Measurements from ENCODE around the gene DOCK9.

DOCK9 gene

GRCh38 chr13:98828614-98829013, 149.2 kb downstream of the DOCK9 start:
- H3K4me1 ChIP-seq (ENCODE audit: control insufficient read depth, insufficient read depth, low read depth, low read length), result no peaks in the 10 kb centered on the region
- H2BK120ac ChIP-seq (ENCODE audit: low read depth, low read length), result no peak overlapping the region
- H3K79me1 ChIP-seq (replicated peaks; ENCODE audit: low read length, poor library complexity, severe bottlenecking), result no peaks in the 10 kb centered on the region
- DNase-seq, result no peak
- no peak overlapping the region for H3K4ac ChIP-seq (ENCODE audit: low read depth in 1 of 2, low read length in 2 of 2)
- H3K27ac ChIP-seq (ENCODE audit: low read length, poor library complexity, severe bottlenecking), result no peak overlapping the region
- H3K4me3 ChIP-seq (ENCODE audit: insufficient read depth in 1 of 2, low read depth in 1 of 2, low read length in 2 of 2), result no peak overlapping the region
- H4K91ac ChIP-seq (ENCODE audit: low read length), result no peak overlapping the region
- H2AK5ac ChIP-seq (ENCODE audit: low read length, severe bottlenecking), result no peak overlapping the region
- no peak overlapping the region for H3K9ac ChIP-seq (ENCODE audit: low read length)
- no peak overlapping the region for H3K14ac ChIP-seq (ENCODE audit: low read length in 2 of 2)
- H3K23ac ChIP-seq (ENCODE audit: low read length in 2 of 2), result no peak overlapping the region
- no peaks in the 10 kb centered on the region for H3K9me3 ChIP-seq (ENCODE audit: control insufficient read depth, low read length)
- no peak overlapping the region for H3K4me2 ChIP-seq (ENCODE audit: low read length, poor library complexity, severe bottlenecking)
- H3K36me3 ChIP-seq (ENCODE audit: control insufficient read depth in 1 of 2, insufficient read depth in 2 of 2, low read depth in 1 of 2, low read length in 2 of 2), result peaks cover 11 to 27% of the 10 kb centered on the region in 2 experiments
- no peak overlapping the region for H2BK12ac ChIP-seq (ENCODE audit: low read length in 2 of 2)
- 100% methylated on average over 1 of the region's 2 CpGs for WGBS
- H2BK5ac ChIP-seq (ENCODE audit: low read depth, low read length, poor library complexity, severe bottlenecking), result no peak overlapping the region
- no peak overlapping the region for H4K8ac ChIP-seq (ENCODE audit: low read length)
- H2BK15ac ChIP-seq (ENCODE audit: low read depth, poor library complexity, severe bottlenecking), result no peak overlapping the region
- no peak overlapping the region for H2AFZ ChIP-seq (ENCODE audit: low read depth, low read length)
- H3K18ac ChIP-seq (ENCODE audit: low read depth in 1 of 2, low read length in 2 of 2), result no peak overlapping the region
- H3K27me3 ChIP-seq (ENCODE audit: control insufficient read depth in 1 of 2, insufficient read depth in 1 of 2, low read length in 2 of 2), result no peaks in the 10 kb centered on the region

- 62% methylated on average over 11 of the region's 14 CpGs for WGBS
- Histone ChIP-seq H3K79me1 (replicated peaks; ENCODE audit: low read length, poor library complexity, severe bottlenecking) (no peaks in the 10 kb centered on the region), H3K9me3 (ENCODE audit: control insufficient read depth, low read length) (no peaks in the 10 kb centered on the region), H3K14ac (ENCODE audit: low read length in 2 of 2) (no peak overlapping the region), H4K91ac (ENCODE audit: low read length) (no peak overlapping the region), H3K27ac (ENCODE audit: low read length, poor library complexity, severe bottlenecking) (no peak overlapping the region), H2BK120ac (ENCODE audit: low read depth, low read length) (no peak overlapping the region), H2BK12ac (ENCODE audit: low read length in 2 of 2) (no peak overlapping the region), H3K9ac (ENCODE audit: low read length) (no peak overlapping the region), H3K36me3 (ENCODE audit: control insufficient read depth in 1 of 2, insufficient read depth in 2 of 2, low read depth in 1 of 2, low read length in 2 of 2) (peaks cover 14 to 32% of the 10 kb centered on the region in 2 experiments), H2AK5ac (ENCODE audit: low read length, severe bottlenecking) (no peak overlapping the region), H3K4me2 (ENCODE audit: low read length, poor library complexity, severe bottlenecking) (no peak overlapping the region), H2BK5ac (ENCODE audit: low read depth, low read length, poor library complexity, severe bottlenecking) (no peak overlapping the region), H3K27me3 (ENCODE audit: control insufficient read depth in 1 of 2, insufficient read depth in 1 of 2, low read length in 2 of 2) (no peaks in the 10 kb centered on the region), H3K4me1 (ENCODE audit: control insufficient read depth, insufficient read depth, low read depth, low read length) (no peaks in the 10 kb centered on the region), H3K18ac (ENCODE audit: low read depth in 1 of 2, low read length in 2 of 2) (no peak overlapping the region), H2BK15ac (ENCODE audit: low read depth, poor library complexity, severe bottlenecking) (no peak overlapping the region), H4K8ac (ENCODE audit: low read length) (no peak overlapping the region), H3K4me3 (ENCODE audit: insufficient read depth in 1 of 2, low read depth in 1 of 2, low read length in 2 of 2) (no peak overlapping the region), H3K23ac (ENCODE audit: low read length in 2 of 2) (no peak overlapping the region), H2AFZ (ENCODE audit: low read depth, low read length) (no peak overlapping the region), H3K4ac (ENCODE audit: low read depth in 1 of 2, low read length in 2 of 2) (no peak overlapping the region)
- DNase-seq, result no peak
Observed at GRCh38 chr13:98827449-98827848, 150.4 kb downstream of the DOCK9 start.

- no peak overlapping the region for H2AK5ac ChIP-seq (ENCODE audit: low read length, severe bottlenecking)
- peaks cover 14 to 35% of the 10 kb centered on the region in 2 experiments for H3K36me3 ChIP-seq (ENCODE audit: control insufficient read depth in 1 of 2, insufficient read depth in 2 of 2, low read depth in 1 of 2, low read length in 2 of 2)
- no peaks in the 10 kb centered on the region for H3K27me3 ChIP-seq (ENCODE audit: control insufficient read depth in 1 of 2, insufficient read depth in 1 of 2, low read length in 2 of 2)
- no peak overlapping the region for H3K4me2 ChIP-seq (ENCODE audit: low read length, poor library complexity, severe bottlenecking)
- peaks cover 1% of the 10 kb centered on the region for H3K4me1 ChIP-seq (ENCODE audit: control insufficient read depth, insufficient read depth, low read depth, low read length)
- H3K18ac ChIP-seq (ENCODE audit: low read depth in 1 of 2, low read length in 2 of 2), result no peak overlapping the region
- H2BK12ac ChIP-seq (ENCODE audit: low read length in 2 of 2), result no peak overlapping the region
- DNase-seq, result no peak
- no peaks in the 10 kb centered on the region for H3K79me1 ChIP-seq (replicated peaks; ENCODE audit: low read length, poor library complexity, severe bottlenecking)
- H3K4me3 ChIP-seq (ENCODE audit: insufficient read depth in 1 of 2, low read depth in 1 of 2, low read length in 2 of 2), result no peak overlapping the region
- H3K4ac ChIP-seq (ENCODE audit: low read depth in 1 of 2, low read length in 2 of 2), result no peak overlapping the region
- no peak overlapping the region for H2BK15ac ChIP-seq (ENCODE audit: low read depth, poor library complexity, severe bottlenecking)
- 36% methylated on average over 1 of the region's 6 CpGs for WGBS
- H3K23ac ChIP-seq (ENCODE audit: low read length in 2 of 2), result no peak overlapping the region
- no peak overlapping the region for H3K14ac ChIP-seq (ENCODE audit: low read length in 2 of 2)
- H3K9me3 ChIP-seq (ENCODE audit: control insufficient read depth, low read length), result no peaks in the 10 kb centered on the region
- no peak overlapping the region for H3K9ac ChIP-seq (ENCODE audit: low read length)
- no peak overlapping the region for H3K27ac ChIP-seq (ENCODE audit: low read length, poor library complexity, severe bottlenecking)
- no peak overlapping the region for H2BK120ac ChIP-seq (ENCODE audit: low read depth, low read length)
- no peak overlapping the region for H4K8ac ChIP-seq (ENCODE audit: low read length)
- H2AFZ ChIP-seq (ENCODE audit: low read depth, low read length), result no peak overlapping the region
- no peak overlapping the region for H2BK5ac ChIP-seq (ENCODE audit: low read depth, low read length, poor library complexity, severe bottlenecking)
- no peak overlapping the region for H4K91ac ChIP-seq (ENCODE audit: low read length)
Observed at GRCh38 chr13:98826146-98826545, 151.7 kb downstream of the DOCK9 start.

- Histone ChIP-seq H3K14ac (ENCODE audit: low read length in 2 of 2) (no peak overlapping the region), H4K8ac (ENCODE audit: low read length) (peak overlapping the region; percentile 1), H2BK15ac (ENCODE audit: low read depth, poor library complexity, severe bottlenecking) (no peak overlapping the region), H3K18ac (ENCODE audit: low read depth in 1 of 2, low read length in 2 of 2) (no peak overlapping the region), H2AFZ (ENCODE audit: low read depth, low read length) (no peak overlapping the region), H3K79me1 (replicated peaks; ENCODE audit: low read length, poor library complexity, severe bottlenecking) (no peaks in the 10 kb centered on the region), H2BK120ac (ENCODE audit: low read depth, low read length) (no peak overlapping the region), H3K27ac (ENCODE audit: low read length, poor library complexity, severe bottlenecking) (no peak overlapping the region), H3K4me2 (ENCODE audit: low read length, poor library complexity, severe bottlenecking) (no peak overlapping the region), H3K9ac (ENCODE audit: low read length) (no peak overlapping the region), H2AK5ac (ENCODE audit: low read length, severe bottlenecking) (no peak overlapping the region), H3K9me3 (ENCODE audit: control insufficient read depth, low read length) (no peaks in the 10 kb centered on the region), H3K4me3 (ENCODE audit: insufficient read depth in 1 of 2, low read depth in 1 of 2, low read length in 2 of 2) (no peak overlapping the region), H3K4ac (ENCODE audit: low read depth in 1 of 2, low read length in 2 of 2) (no peak overlapping the region), H4K91ac (ENCODE audit: low read length) (no peak overlapping the region), H3K27me3 (ENCODE audit: control insufficient read depth in 1 of 2, insufficient read depth in 1 of 2, low read length in 2 of 2) (no peaks in the 10 kb centered on the region), H3K4me1 (ENCODE audit: control insufficient read depth, insufficient read depth, low read depth, low read length) (peaks cover 3% of the 10 kb centered on the region), H3K36me3 (ENCODE audit: control insufficient read depth in 1 of 2, insufficient read depth in 2 of 2, low read depth in 1 of 2, low read length in 2 of 2) (peaks cover 14 to 37% of the 10 kb centered on the region in 2 experiments), H2BK5ac (ENCODE audit: low read depth, low read length, poor library complexity, severe bottlenecking) (no peak overlapping the region), H3K23ac (ENCODE audit: low read length in 2 of 2) (peak overlapping the region in 1 of 2 experiments; percentile 19), H2BK12ac (ENCODE audit: low read length in 2 of 2) (no peak overlapping the region)
- WGBS, result 61% methylated on average over 8 of the region's 8 CpGs
- no peak for DNase-seq
Observed at GRCh38 chr13:98825659-98826058, 152.2 kb downstream of the DOCK9 start.

All from mesenchymal stem cell (in vitro differentiated cells and primary cell).